GM13976 (cell line): Measurements from ENCODE around the gene PPP1R9A.

Source experiments
- DNase-seq: peaks from one replicate; pipeline ENCODE4 v3.0.0; 2012; ENCODE audit warnings: low spot score
- in situ Hi-C: fragments of 300-500 bp; cut with MboI; formaldehyde crosslinking; loops from one replicate; pipeline ENCODE4 v1.12.0; 2022; ENCODE audit warnings: low sequenced_read_pairs, mixed read lengths, inconsistent platforms; ENCODE audit not compliant: unreplicated experiment
- TF ChIP-seq, protein P1 (sequence below): IDR thresholded peaks from 2 replicates; pipeline ENCODE4 v1.5.1; 2012; ENCODE audit warnings: borderline replicate concordance, mild to moderate bottlenecking; ENCODE audit not compliant: insufficient read depth; ENCODE audit errors: extremely low read depth, missing control alignments, control extremely low read depth

The PPP1R9A gene

GRCh38 chr7:95209276-95209675 lies 301.9 kb downstream of the PPP1R9A start:
- in situ Hi-C loops, result no loop called here
- DNase-seq, result no peak
- TF ChIP-seq, protein P1, sequence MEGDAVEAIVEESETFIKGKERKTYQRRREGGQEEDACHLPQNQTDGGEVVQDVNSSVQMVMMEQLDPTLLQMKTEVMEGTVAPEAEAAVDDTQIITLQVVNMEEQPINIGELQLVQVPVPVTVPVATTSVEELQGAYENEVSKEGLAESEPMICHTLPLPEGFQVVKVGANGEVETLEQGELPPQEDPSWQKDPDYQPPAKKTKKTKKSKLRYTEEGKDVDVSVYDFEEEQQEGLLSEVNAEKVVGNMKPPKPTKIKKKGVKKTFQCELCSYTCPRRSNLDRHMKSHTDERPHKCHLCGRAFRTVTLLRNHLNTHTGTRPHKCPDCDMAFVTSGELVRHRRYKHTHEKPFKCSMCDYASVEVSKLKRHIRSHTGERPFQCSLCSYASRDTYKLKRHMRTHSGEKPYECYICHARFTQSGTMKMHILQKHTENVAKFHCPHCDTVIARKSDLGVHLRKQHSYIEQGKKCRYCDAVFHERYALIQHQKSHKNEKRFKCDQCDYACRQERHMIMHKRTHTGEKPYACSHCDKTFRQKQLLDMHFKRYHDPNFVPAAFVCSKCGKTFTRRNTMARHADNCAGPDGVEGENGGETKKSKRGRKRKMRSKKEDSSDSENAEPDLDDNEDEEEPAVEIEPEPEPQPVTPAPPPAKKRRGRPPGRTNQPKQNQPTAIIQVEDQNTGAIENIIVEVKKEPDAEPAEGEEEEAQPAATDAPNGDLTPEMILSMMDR, result no peak

DNA sequence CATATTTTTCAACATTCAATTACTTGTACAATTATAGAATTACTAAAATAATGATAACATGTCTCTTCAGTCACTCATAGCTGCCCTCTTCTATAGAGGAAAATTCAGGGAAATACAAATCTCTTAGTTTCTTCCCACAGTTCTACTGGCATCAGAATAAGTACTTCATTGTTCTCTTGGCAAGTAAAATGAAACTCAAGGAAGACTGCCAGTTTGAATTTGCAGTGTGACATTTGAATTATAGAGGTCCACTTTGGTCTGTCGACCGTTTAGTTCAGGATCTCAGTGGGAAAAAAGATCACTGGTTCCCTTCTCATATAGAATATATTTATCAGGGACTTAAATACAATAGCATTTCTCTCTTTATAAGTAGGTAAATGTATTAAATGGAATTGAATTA lies 302.4 kb downstream of the PPP1R9A start:
- in situ Hi-C loops, result no loop called here
- no peak for DNase-seq
- TF ChIP-seq, protein P1, result no peak

- TF ChIP-seq, protein P1, result no peak
- no peak for DNase-seq
- in situ Hi-C loops, result no loop called here
These were observed 305.8 kb downstream of the PPP1R9A start for GRCh38 chr7:95213148-95213547.

DNA sequence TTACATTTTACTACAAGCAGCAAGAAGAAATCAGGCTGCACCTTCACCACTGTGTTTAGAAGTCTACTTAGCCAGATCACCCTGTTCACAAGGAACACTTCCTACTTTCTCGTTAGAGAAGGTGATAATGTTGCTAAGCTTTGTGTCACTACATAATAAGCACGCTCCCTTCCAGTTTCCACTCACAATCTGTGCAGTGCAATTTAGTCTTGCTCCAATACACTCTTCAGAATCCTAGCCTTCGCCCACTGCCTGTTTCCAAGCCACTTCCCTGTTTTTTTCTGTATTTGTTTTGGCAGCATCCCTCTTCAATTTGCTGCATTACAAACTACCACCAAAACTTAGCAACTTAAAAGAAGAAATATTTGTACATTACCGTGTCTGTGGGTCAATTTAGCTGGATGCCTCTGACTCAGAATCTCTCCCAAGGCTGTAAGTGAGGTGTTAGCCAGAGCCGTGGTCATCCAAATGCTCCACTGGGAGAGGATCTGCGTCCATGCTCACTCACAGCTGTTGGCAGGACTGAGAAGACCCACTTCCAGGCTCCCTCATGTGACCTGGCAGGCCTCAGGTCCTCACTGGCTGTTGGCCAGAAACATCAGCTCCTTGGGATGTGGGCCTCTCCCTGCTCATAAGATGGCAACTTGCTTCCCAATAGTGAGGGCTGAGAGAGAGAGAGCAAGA lies 306.6 kb downstream of the PPP1R9A start:
- in situ Hi-C loops, result no loop called here
- TF ChIP-seq, protein P1, result no peak
- no peak for DNase-seq

GRCh38 chr7:95219721-95220120 lies 312.3 kb downstream of the PPP1R9A start:
- TF ChIP-seq, protein P1, result no peak
- in situ Hi-C loops, result no loop called here
- no peak for DNase-seq

- TF ChIP-seq, protein P1, result no peak
- in situ Hi-C loops, result no loop called here
- no peak for DNase-seq
These were observed 312.9 kb downstream of the PPP1R9A start for GRCh38 chr7:95220328-95220727.
